Stimulated activated naive CD8-positive, alpha-beta T cell treated with anti-CD3 and anti-CD28 coated beads, Interleukin-15, Interleukin-2, amounts not matched to agents 100 U/mL and 50 U/mL, for 24 hours (primary cell): Measurements from ENCODE around the gene RTEL1.
A peak's percentile ranks its signal among the peaks of the same experiment; 100 is the strongest.
"Not testable (repeated sequence)": the region's sequence is repeated elsewhere in the genome, so short reads cannot be mapped to it uniquely, and the experiment has no call there.

ENCODE experiments used
- ATAC-seq: fragments of 150-1000 bp; cut with Tn5 transposase; one replicate; pipeline ENCODE4 v1.10.0; 2021
- DNase-seq: peaks from one replicate; pipeline ENCODE4 v3.0.0; 2021

Gene RTEL1

DNA sequence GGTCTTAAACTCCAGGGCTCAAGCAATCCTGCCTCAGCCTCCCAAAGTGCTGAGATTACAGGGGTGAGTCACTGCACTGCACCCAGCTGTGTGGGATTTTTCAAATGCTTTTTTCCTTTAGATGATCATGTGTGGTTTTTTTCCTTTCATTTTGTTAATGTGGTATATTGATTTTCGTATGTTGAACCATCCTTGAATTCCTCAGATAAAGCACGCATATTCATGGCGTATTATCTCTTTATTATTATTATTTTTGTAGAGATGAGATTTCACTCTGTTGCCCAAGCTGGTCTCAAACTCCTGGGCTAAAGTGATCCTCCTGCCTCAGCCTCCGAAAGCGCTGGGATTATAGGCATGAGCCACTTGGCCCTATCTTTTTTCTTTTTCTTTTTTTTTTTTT lies 56.7 kb downstream of the RTEL1 start:
- DNase-seq, result no peak
- ATAC-seq, result no peak

DNA sequence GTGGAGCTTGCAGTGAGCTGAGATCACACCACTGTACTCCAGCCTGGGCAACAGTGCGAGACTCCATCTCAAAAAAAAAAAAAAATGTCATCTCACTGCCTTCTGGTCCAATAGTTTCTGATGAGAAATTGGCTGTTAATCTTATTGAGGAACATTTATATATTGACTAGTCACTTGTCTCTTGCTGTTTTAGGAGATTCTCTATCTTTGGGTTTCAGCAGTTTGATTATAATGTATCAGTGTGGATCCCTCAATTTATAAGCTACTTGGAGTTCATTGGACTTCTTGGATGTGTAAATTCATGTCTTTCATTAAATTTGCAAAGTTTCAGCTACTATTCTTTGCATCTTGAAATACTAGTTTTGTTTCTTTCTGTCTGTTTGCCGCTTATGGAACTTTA lies 60.9 kb downstream of the RTEL1 start:
- ATAC-seq (no peak), DNase-seq (no peak)

GRCh38 chr20:63722967-63723622 lies 65.0 kb downstream of the RTEL1 start:
- not testable (repeated sequence) for DNase-seq, ATAC-seq

- ATAC-seq, DNase-seq: not testable (repeated sequence)
Measured at GRCh38 chr20:63730189-63730733, 72.1 kb downstream of the RTEL1 start.

DNA sequence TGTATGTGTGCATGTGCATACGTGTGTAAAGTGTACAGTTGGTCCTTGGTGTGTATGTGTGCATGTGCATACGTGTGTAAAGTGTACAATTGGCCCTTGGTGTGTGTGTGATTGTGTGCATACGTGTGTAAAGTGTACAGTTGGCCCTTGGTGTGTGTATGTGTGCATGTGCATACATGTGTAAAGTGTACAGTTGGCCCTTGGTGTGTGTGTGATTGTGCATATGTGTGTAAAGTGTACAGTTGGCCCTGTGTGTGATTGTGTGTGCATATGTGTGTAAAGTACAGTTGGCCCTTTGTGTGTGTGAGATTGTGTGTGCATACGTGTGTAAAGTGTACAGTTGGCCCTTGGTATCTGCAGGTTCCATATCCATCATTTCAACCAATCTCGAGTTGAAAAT lies 73.3 kb downstream of the RTEL1 start:
- DNase-seq (no peak), ATAC-seq (no peak)

DNA sequence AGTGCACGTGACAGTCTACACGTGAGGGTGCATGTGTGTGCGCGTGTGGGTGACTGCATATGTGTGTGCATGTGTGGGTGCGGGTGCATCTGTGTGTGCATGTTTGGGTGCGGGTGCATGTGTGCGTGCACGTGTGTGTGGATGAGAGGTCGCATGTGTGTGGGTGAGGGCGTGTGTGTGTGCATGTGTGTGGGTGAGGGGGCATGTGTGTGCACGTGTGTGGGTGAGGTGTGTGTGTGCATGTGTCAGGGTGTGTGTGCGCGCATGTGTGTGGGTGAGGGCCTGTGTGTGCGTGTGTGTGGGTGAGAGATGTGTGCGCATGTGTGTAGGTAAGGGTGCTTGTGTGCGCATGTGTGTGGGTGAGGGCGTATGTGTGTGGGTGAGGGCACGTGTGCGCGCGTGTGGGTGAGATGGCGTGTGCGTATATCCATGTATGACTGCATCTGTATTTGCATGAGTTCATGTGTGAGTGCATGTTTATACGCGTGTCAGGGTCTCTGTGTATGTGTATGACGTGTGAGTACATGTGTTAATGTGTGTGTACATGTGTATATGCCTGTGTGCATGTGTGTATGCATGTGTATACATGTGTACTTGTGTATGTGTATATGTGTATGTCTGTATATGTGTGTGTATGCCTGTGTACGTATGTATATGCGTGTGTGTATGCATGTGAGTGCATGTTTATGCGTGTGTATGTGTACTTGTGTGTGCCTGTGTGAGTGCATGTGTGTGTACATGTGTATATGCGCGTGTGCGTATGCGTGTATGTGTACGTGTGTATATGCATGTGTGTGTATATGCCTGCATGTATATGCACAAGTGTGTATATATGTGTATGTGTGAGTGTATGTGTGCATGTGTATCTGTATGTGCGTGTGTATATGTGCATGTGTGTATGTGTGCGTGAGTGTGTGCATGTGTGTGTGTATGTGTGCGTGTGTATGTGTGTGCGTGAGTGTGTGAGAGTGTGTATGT lies 74.3 kb downstream of the RTEL1 start:
- ATAC-seq, result no peak
- no peak for DNase-seq

- DNase-seq (no peak), ATAC-seq (no peak)
Measured at GRCh38 chr20:63733117-63733516, 75.0 kb downstream of the RTEL1 start.

GRCh38 chr20:63733579-63734081 lies 75.5 kb downstream of the RTEL1 start:
- no peak for ATAC-seq
- no peak for DNase-seq

GRCh38 chr20:63734111-63734945 lies 76.2 kb downstream of the RTEL1 start:
- ATAC-seq (no peak), DNase-seq (no peak)

GRCh38 chr20:63734946-63735858 lies 77.1 kb downstream of the RTEL1 start:
- ATAC-seq (no peak), DNase-seq (no peak)

DNA sequence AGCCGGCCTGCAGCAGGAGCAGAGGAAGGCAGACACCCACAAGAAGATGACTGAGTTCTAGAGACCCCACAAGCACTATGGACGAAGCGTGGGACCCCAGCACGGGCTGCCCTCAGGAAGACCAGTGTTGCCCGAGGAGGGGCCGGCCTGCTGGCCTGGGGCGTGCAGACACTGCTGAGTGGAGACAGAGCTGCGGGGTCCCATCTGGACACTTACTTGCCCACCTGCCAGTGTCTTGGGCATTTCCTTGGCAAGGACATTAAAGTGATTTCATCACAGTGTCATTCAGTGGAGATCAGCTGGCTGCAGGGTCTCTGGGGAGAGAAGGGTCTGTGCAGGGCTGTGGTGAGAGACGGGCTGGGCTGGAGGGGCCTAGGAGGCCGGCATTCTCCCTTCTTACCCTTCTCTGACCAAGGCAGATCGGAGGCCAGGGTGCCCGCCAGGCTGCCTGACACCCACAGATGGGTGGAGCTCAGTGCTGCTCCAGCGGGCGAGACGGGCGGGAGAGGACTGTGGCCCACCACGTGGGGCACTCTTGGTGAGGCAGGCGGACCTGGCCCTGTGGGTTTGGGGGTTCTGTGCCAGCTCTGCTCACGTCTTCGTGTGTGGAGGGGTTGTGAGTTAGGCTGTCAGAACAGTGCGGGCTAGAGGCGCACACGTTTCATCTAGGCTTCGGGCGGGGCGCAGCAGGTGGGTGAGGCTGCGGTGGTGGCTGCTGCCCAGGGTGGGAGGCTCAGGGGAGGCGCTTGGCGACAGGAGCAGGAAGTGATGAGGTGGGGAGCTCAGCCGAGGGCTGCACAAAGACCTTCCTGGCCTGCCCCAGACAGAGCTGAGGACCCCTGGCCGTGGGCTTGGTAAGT lies 78.0 kb downstream of the RTEL1 start, which contains the start of gene LIME1:
TSS of gene LIME1 (plus strand) at position 806 of the 860 bp plus-strand sequence. CDS start 886 bp downstream, outside the sequence.
- ATAC-seq, result peak; percentile 42

GRCh38 chr20:63736893-63737694 lies 79.0 kb downstream of the RTEL1 start:
- DNase-seq, result peak; percentile 59
- peak; percentile 8 for ATAC-seq

More for the DNA sequence above, 78.0 kb downstream of the RTEL1 start, which contains the start of gene LIME1:
- DNase-seq, result peak; percentile 72

DNA sequence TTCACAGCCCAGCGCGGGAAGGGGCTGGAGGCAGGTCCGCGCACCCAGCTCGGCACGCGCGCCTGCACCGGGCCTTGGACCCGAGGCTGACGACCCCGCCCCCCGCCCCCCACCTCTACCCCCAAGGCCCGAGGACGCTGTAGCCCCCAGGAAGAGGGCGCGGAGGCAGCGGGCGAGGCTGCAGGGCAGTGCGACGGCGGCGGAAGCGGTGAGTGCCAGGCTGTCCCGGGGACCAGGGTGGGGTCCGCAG lies 79.5 kb downstream of the RTEL1 start:
- no peak for DNase-seq
- ATAC-seq, result no peak

DNA sequence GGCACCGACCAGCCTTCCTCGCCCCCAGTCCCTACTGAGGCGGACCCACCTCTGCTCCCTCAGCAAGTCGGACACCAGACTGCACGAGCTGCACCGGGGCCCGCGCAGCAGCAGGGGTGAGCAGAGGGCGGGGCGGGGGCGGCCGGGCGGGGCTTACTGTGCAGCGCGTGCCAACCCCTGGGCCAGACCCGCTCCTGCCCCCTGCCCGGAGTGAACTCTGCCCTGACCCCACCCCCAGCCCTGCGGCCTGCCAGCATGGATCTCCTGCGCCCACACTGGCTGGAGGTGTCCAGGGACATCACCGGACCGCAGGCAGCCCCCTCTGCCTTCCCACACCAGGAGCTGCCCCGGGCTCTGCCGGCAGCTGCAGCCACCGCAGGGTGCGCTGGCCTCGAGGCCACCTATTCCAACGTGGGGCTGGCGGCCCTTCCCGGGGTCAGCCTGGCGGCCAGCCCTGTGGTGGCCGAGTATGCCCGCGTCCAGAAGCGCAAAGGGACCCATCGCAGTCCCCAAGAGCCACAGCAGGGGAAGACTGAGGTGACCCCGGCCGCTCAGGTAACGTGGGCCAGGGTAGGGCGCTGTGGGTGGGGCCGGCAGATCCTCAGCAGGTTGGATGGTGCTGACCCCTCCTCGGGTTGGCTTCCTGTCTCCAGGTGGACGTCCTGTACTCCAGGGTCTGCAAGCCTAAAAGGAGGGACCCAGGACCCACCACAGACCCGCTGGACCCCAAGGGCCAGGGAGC lies 80.0 kb downstream of the RTEL1 start:
- ATAC-seq, result no peak
- DNase-seq, result peak; percentile 48

DNA sequence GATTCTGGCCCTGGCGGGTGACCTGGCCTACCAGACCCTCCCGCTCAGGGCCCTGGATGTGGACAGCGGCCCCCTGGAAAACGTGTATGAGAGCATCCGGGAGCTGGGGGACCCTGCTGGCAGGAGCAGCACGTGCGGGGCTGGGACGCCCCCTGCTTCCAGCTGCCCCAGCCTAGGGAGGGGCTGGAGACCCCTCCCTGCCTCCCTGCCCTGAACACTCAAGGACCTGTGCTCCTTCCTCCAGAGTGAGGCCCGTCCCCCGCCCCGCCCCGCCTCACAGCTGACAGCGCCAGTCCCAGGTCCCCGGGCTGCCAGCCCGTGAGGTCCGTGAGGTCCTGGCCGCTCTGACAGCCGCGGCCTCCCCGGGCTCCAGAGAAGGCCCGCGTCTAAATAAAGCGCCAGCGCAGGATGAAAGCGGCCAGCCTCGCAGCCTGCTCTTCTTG lies 80.6 kb downstream of the RTEL1 start:
- ATAC-seq, result no peak
- peak; percentile 43 for DNase-seq

GRCh38 chr20:63739130-63740069 lies 81.3 kb downstream of the RTEL1 start, which contains the start of gene SLC2A4RG:
Gene SLC2A4RG (plus strand): TSS chr20:63739776. CDS start chr20:63739913, 137 bp downstream.
- ATAC-seq (peak; percentile 64), DNase-seq (peak; percentile 77)

GRCh38 chr20:63740070-63740626 lies 82.0 kb downstream of the RTEL1 start:
- ATAC-seq, result no peak
- DNase-seq, result peak; percentile 46
